HG03432 (cell line): ENCODE results near the gene LRBA.
A peak's percentile ranks its signal among the peaks of the same experiment; 100 is the strongest.
"Not testable (repeated sequence)": the region's sequence is repeated elsewhere in the genome, so short reads cannot be mapped to it uniquely, and the experiment has no call there.

Source experiments
- ATAC-seq: cut with Tn5 transposase; IDR thresholded peaks from one replicate; pipeline ENCODE4 v1.9.1; 2021; ENCODE audit warnings: mild to moderate bottlenecking, moderate library complexity; ENCODE audit not compliant: unreplicated experiment

The LRBA gene

DNA sequence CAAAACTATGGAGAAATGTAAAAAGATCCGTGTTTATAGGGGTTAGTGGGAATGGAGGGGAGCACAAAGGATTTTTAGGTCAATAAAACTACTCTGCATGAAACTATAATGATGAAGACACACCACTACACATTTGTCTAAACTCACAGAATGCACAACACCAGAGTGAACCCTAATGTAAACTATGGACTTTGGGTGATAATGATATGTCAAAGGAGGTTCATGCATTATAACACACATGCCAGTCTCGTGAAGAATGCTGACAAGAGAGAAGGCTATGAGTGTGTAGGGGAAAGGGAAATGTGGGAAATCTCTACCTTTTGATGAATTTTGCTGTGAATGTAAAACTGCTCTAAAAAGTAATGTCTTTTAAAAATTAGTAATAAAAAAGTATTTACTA is 249.9 kb downstream of the LRBA start:
- no peak for ATAC-seq

GRCh38 chr4:150751648-150752047 is 263.4 kb downstream of the LRBA start:
- ATAC-seq = no peak

- no peak for ATAC-seq
Observed at GRCh38 chr4:150750824-150751223, 264.3 kb downstream of the LRBA start.

- ATAC-seq = no peak
Observed at GRCh38 chr4:150746156-150746555, 268.9 kb downstream of the LRBA start.

GRCh38 chr4:150744570-150744969 is 270.5 kb downstream of the LRBA start:
- no peak for ATAC-seq

- ATAC-seq = no peak
Observed at GRCh38 chr4:150743564-150744342, 271.3 kb downstream of the LRBA start.

GRCh38 chr4:150742930-150743329 is 272.2 kb downstream of the LRBA start:
- not testable (repeated sequence) for ATAC-seq

- ATAC-seq = no peak
Observed at GRCh38 chr4:150739591-150739990, 275.5 kb downstream of the LRBA start.

GRCh38 chr4:150725957-150726523 is 289.0 kb downstream of the LRBA start:
- no peak for ATAC-seq

DNA sequence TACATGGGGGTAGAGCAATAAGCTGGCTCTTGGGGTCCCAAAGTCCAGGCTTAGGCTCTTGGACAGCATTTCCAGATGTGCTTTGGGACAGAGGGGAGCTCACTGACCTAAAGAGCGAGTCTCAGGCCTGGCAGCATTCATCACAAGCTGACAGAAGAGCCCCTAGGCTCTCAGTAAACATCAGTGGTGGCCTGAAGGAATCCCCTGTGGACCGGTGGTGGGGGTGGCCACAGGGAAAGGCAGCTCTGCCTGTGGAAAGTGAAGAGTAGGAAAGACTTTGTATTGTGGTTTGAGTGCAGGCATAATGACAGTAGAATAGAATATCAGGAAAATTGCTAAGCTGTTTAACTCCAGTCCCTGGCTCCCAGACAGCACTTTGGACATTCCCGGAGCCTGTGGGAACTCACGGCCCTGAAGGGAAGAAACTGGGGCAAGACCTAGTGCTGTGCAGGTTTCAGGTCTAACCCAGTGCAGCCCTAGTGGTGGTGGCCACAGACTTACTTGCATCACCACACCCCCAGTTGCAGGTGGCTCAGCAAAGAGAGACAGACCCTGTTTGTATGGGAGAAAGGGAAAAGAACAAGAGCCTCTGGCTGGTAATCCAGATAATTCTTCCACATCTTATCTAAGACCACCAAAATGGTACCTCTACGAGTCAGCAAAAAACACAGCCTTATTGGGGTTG is 291.2 kb downstream of the LRBA start:
- ATAC-seq = no peak

- ATAC-seq = no peak
Observed at GRCh38 chr4:150722908-150723362, 292.1 kb downstream of the LRBA start.

- ATAC-seq = peak; percentile 59
Observed at GRCh38 chr4:150720973-150721518, 294.0 kb downstream of the LRBA start.

DNA sequence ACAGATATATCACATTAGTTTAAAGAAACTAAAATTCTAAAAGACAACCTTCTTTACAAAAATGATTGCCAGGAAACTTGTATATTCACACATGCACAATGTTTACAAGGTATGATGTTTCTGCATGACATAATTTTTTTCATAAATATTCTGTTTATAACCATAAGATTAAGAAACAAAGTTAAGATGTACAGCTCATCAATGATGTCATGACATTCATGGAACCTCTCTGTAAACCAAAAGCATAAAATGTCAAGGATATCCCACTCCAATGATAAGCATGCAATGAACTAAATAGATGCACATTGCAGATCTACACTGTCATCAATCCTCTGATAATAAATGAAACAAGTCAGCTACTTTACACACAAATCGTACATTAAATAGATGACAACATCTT is 297.1 kb downstream of the LRBA start:
- ATAC-seq = no peak

DNA sequence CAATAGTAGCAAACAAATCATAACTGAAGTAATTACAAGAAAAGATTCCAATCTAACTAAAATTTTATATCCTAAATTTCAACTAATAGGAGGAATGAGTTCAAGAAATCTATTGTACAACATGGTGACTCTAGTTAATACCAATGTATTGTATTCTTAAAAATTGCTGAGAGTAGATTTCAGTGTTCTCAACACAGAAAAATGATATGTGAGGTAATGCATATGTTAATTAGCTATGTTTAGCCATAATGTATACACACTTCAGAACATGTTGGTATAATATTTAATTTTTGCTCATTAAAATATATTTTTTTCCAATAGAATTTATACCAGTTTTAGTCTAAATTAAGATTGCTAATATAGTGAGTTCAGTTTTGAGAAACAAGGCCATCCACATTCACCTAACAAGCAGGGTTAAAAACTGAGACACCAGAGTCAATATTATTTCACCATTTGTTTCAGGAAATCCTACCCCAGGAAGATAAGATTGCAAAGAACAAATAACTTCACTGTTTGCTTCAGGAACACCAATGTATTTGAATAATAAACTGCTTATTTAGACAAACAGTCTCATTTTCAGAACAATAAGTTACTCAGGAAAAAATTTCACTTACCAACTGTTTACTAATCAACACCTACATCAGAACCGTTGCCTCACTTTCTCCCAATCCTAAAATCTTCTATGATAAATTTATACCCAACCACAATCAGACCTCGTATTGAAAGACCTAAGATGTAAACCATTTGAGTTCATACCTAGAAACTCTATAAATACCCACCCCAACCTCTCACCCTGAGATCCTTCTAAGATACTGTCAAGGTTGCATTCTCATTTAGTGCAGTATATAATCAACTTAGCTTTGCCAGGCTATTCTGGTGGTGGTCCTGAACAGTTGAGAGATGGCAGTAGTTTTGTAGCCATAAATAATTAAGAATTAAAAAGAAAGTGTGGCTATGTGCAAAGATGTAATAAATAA is 300.3 kb downstream of the LRBA start:
- no peak for ATAC-seq

- no peak for ATAC-seq
Observed at GRCh38 chr4:150713251-150713650, 301.8 kb downstream of the LRBA start.

DNA sequence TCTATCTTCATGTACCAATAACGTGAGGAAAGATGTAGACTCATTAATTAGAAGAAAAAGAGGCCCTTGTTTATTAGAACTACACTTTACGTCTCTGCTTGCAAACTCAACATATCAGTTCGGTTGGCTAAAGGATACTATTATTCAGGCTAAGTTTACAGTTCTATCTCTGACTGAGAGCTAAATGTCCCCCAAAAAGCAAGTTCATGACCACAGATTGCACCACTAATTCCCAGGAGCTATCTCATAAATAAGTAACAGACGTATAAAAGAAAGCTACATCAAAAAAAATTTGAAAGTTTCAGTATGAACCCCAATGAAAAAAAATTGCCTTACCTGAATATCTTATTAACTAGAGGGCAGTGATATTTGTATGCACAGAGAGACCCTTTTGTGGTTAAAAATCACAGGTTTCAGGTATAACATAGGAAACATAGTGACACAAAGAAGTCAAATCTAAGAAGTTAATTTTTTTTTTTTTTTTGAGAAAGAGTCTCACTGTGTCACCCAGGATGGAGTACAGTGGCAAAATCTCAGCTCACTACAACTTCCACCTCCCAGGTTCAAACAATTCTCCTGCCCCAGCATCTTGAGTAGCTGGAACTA is 304.2 kb downstream of the LRBA start:
- no peak for ATAC-seq

DNA sequence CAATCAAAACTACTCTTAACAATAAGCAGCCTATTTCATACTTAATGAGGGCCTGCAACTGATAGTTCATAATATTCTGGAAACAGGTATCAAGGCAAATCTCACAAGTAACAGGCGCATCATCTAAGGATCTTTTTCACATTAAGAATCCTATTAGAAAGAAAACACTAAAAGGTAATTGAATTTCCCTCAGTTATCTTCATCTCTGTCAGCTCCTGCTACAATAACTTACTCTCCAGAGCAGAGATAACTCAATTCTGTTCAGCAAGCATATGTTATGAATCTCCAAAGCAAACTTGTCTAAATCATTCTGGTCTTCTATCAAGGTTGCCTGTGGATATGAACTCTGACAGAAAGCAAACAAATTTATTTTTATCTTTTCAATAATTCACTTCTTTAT is 307.1 kb downstream of the LRBA start:
- ATAC-seq = no peak

- no peak for ATAC-seq
Observed at GRCh38 chr4:150699599-150699998, 315.5 kb downstream of the LRBA start.

GRCh38 chr4:150695162-150695561 is 319.9 kb downstream of the LRBA start:
- no peak for ATAC-seq

- ATAC-seq = no peak
Observed at GRCh38 chr4:150694438-150694837, 320.6 kb downstream of the LRBA start.
